Measurements from ENCODE around the gene TNRC18.
"Not testable (repeated sequence)": the region's sequence is repeated elsewhere in the genome, so short reads cannot be mapped to it uniquely, and the experiment has no call there.

The TNRC18 gene

DNA sequence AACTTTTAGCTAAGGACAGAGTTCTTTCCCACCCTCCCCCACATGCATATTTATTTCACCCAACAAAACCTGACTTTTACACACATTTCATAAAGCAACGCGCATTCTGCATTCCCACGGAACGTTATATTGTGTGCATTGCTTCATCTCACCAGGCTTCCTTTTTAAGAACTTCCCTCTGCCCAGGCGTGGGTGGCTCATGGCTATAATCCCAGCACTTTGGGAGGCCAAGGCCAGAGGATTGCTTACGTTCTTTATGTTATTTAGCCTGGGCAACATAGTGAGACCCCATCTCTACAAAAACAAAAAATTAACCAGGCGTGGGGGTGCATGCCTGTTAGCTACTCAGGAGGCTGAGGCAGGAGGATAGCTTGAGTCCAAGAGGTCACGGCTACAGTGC, 155.8 kb downstream of the TNRC18 start:
- DNase-seq (ENCODE audit: low read depth), result not testable (repeated sequence)

DNA sequence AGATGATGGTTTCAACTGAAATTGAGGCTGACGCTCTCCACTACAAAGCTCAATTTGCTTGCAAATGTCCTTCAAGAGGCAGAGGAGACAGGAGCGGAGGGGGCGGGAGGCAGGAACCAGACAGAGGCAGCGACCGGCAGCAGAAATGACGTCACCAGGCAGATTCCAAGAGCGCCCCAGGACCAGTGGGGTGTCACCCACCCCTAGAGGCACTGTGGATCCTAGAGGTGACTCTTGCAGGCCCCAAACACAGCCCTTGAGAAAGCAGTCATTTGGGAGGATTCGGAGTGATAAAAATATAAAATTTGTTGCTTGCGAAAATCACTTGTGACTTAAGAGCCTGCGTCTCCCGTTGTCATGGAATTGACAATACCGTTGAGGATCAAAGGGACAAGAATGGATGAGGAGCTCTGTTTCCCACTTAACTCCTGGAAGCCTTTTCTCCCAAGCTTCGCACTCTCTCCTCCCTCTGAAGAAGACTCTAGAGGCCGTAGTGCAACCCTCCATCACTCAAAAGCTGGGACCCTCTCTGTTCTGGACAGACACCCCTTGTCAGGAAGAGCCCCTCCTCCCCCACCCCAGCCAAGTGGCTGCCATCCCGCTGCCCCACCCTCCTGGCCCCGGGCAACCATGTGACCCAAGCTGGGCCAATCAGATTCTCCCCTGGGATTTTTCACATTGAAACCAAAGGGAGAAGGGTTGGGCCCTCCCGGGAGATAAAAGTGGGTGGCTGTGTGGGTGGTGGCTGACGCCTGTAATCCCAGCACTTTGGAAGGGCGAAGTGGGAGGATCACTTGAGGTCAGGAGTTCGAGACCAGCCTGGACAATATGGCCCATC, 157.2 kb downstream of the TNRC18 start:
- DNase-seq (ENCODE audit: low read depth), result no peak

- DNase-seq (ENCODE audit: low read depth), result no peak
These were observed 158.1 kb downstream of the TNRC18 start for GRCh38 chr7:5265320-5266190.

DNA sequence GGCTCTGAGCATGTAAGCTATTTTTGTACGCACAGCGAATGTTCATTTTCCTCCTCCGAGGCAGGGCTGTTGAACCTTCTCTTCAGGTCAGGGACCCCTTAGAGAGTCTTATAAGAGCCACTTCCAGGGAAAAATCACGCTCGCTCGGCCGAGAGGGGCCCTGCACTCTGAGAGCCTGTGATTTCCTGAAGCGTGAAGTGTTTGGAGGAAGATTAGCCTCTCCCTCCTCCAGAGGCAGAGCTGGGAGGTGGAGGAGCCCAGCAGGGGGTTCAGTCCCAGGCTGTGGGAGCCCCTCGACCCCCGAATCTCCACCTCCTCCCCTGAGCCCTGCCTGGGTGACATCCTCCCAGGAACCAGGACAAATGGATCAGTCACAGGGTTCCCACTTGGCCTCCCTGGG, 160.6 kb downstream of the TNRC18 start:
- not testable (repeated sequence) for DNase-seq (ENCODE audit: low read depth)

- not testable (repeated sequence) for DNase-seq (ENCODE audit: low read depth)
These were observed 163.0 kb downstream of the TNRC18 start for GRCh38 chr7:5260530-5261068.

Measured in iris pigment epithelial cell (primary cell).